Esophagus muscularis mucosa (tissue), 4 donors: Measurements from ENCODE around the gene RBM19.

Source experiments
- CTCF ChIP-seq, 3 experiments: fragments of 200-600 bp in 2 of 3; fragments of 450-650 bp in 1 of 3; sonication (generic) in 2 of 3; IDR thresholded peaks; one replicate each; pipeline ENCODE4 v1.5.1; 2017 to 2019; ENCODE audit warnings: antibody characterized with exemption in 3 of 3, mild to moderate bottlenecking in 2 of 3, moderate library complexity in 1 of 3
- EP300 ChIP-seq: sonication (generic); formaldehyde crosslinking; IDR thresholded peaks from one replicate; pipeline ENCODE4 v1.6.1; 2017; ENCODE audit warnings: antibody characterized with exemption
- POLR2A ChIP-seq: fragments of 450-650 bp; IDR thresholded peaks from one replicate; pipeline ENCODE4 v1.6.1; 2017; ENCODE audit warnings: antibody characterized with exemption, moderate library complexity, mild to moderate bottlenecking, low read depth

GRCh38 chr12:113959096-113959495 is 7.0 kb downstream of the RBM19 start:
- TF ChIP-seq POLR2A, result no peak
- TF ChIP-seq EP300, result no peak
- no peak for TF ChIP-seq CTCF (IDR thresholded peaks at IDR 0.05)
